Caco-2 (cell line): ENCODE results near the gene TRAF1. TPM values are rescaled to one million over a fixed set of nuclear protein-coding genes. Genes with fewer than 3 reads are reported as not detected.

ENCODE experiments used
- BruUV-seq: library from RNA; stranded (reverse); fragments of 400-500 nt; replicated peaks from 2 replicates; lab custom pipeline; 2021; lab: Mats Ljungman, UMichigan
- CTCF ChIA-PET: fragments of 300-600 bp; sonication (Branson Sonifier 250); formaldehyde crosslinking; loops from one replicate; lab custom pipeline; 2022; ENCODE audit warnings: antibody characterized with exemption; lab: Charles Lee
- POLR2A ChIA-PET: fragments of 300-600 bp; sonication (Branson Sonifier 250); formaldehyde crosslinking; loops from one replicate; lab custom pipeline; 2022; ENCODE audit warnings: antibody characterized with exemption; lab: Charles Lee
- DNase-seq, 2 experiments: peaks; one replicate each; pipeline versions ENCODE4 v3.0.0 to v3.0.0-alpha.2; 2020 to 2022
- H3K27me3 ChIP-seq: replicated peaks from 2 replicates; pipeline ENCODE4 v1.6.0; 2011; ENCODE audit warnings: low read length; ENCODE audit not compliant: control insufficient read depth, insufficient read depth
- H3K36me3 ChIP-seq: 2 replicates; pipeline ENCODE4 v1.5.1; 2011; ENCODE audit warnings: low read length; ENCODE audit not compliant: control insufficient read depth, insufficient read depth
- H3K4me1 ChIP-seq: fragments of 250-450 bp; sonication (Bioruptor Pico); 2 replicates; pipeline ENCODE4 v1.5.1; 2020; ENCODE audit warnings: mild to moderate bottlenecking
- H3K4me3 ChIP-seq: 2 replicates; pipeline ENCODE4 v1.5.1; 2011; ENCODE audit warnings: low read depth, mild to moderate bottlenecking, control low read depth, low read length
- H3K9me3 ChIP-seq: fragments of 250-450 bp; sonication (Bioruptor Pico); 2 replicates; pipeline ENCODE4 v1.5.1; 2020; ENCODE audit warnings: mild to moderate bottlenecking, moderate library complexity
- H3K27ac Mint-ChIP-seq: one replicate; pipeline ENCODE4 v1.8.0; 2022; ENCODE audit warnings: mixed read lengths; ENCODE audit not compliant: unreplicated experiment
- H3K27me3 Mint-ChIP-seq: one replicate; pipeline ENCODE4 v1.8.0; 2022; ENCODE audit warnings: mixed read lengths; ENCODE audit not compliant: insufficient read depth, unreplicated experiment
- H3K36me3 Mint-ChIP-seq: one replicate; pipeline ENCODE4 v1.8.0; 2022; ENCODE audit warnings: mild to moderate bottlenecking, mixed read lengths; ENCODE audit not compliant: insufficient read depth, unreplicated experiment
- H3K4me1 Mint-ChIP-seq: one replicate; pipeline ENCODE4 v1.8.0; 2022; ENCODE audit warnings: low read depth, mixed read lengths; ENCODE audit not compliant: unreplicated experiment
- H3K4me3 Mint-ChIP-seq: one replicate; pipeline ENCODE4 v1.8.0; 2022; ENCODE audit warnings: mild to moderate bottlenecking, moderate library complexity, mixed read lengths; ENCODE audit not compliant: unreplicated experiment
- H3K9me3 Mint-ChIP-seq: one replicate; pipeline ENCODE4 v1.8.0; 2022; ENCODE audit warnings: mixed read lengths; ENCODE audit not compliant: unreplicated experiment
- intact Hi-C: fragments of 100-400 bp; cut with micrococcal nuclease; formaldehyde crosslinking; loops from one replicate; pipeline ENCODE4 v1.10.0; 2022; ENCODE audit not compliant: unreplicated experiment
- total RNA-seq: library from RNA; stranded (reverse); gene quantifications from 2 replicates; pipeline ENCODE4 v1.2.3, GENCODE V29; 2022
- TF ChIP-seq, protein P1 (sequence below), 2 experiments: fragments of 200-600 bp in 1 of 2; IDR thresholded peaks; 1 replicate in 1 of 2; 2 replicates in 1 of 2; pipeline versions ENCODE4 v1.5.1 to v1.8.0; 2011 to 2022; ENCODE audit warnings: antibody characterized with exemption in 1 of 2, control low read depth in 1 of 2, inconsistent platforms in 1 of 2, low read depth in 1 of 2, low read length in 1 of 2, mild to moderate bottlenecking in 1 of 2, moderate library complexity in 1 of 2; ENCODE audit not compliant: insufficient read depth in 1 of 2, severe bottlenecking in 1 of 2, unreplicated experiment in 1 of 2

TRAF1 gene
- total RNA-seq, 1 experiment from 2014 or later: 1.1 TPM

DNA sequence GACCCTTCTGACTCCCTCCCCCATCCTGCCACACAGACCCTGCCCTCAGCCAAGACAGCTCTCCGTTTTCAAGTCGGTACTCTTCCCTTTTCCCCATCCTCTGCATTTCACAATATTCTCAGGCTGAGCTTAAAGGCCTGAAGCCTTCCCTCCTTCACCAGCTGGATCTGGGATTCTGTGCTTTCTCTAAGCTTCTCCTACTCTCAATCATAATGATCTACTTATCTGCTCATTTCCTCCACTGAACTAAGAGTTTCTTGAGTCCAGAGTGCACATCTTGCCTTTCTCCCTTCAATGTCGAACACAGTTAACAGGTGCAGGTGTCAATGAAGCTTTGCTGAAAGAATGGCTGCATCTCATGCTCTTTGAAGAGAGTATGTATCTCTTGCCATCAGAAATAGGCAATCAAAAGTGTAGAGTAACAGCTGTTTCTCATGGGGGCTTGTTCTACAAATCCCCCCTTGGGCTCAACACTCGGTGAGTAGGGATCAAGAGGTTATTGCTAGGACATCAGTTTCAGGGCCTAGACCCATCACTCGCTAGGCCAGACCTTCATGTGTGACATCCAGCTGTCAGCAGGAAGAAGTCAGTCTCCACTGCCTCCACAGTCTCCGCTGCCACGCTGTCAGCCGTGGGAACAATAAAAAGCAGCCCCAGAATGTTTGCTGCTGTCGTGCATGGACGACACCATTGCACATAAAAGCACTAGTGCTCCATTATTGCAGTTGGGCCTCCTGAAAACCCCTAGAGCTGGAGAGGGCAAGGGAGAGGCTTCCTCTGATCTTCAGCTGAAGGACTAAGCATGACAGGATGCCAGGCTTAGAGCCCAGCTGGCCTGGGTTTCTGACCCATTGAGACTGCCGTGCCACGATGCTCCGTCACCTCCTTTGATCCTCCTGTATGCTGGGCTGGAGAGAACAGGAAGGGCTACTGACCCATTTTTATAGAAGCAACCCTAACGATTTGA, 23.7 kb downstream of the TRAF1 start:
- no peak overlapping the region for H3K4me3 ChIP-seq
- no peaks in the 10 kb centered on the region for H3K36me3 ChIP-seq
- no peaks in the 10 kb centered on the region; the same call in 1 of the 2 replicates for H3K27me3 ChIP-seq
- no peaks in the 10 kb centered on the region for H3K9me3 Mint-ChIP-seq
- no peak for DNase-seq
- peaks cover 2% of the 10 kb centered on the region for H3K27me3 Mint-ChIP-seq
- TF ChIP-seq, protein P1, sequence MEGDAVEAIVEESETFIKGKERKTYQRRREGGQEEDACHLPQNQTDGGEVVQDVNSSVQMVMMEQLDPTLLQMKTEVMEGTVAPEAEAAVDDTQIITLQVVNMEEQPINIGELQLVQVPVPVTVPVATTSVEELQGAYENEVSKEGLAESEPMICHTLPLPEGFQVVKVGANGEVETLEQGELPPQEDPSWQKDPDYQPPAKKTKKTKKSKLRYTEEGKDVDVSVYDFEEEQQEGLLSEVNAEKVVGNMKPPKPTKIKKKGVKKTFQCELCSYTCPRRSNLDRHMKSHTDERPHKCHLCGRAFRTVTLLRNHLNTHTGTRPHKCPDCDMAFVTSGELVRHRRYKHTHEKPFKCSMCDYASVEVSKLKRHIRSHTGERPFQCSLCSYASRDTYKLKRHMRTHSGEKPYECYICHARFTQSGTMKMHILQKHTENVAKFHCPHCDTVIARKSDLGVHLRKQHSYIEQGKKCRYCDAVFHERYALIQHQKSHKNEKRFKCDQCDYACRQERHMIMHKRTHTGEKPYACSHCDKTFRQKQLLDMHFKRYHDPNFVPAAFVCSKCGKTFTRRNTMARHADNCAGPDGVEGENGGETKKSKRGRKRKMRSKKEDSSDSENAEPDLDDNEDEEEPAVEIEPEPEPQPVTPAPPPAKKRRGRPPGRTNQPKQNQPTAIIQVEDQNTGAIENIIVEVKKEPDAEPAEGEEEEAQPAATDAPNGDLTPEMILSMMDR (IDR thresholded peaks at IDR 0.05; ENCODE audit: insufficient read depth in 1 of 2, low read depth in 1 of 2, low read length in 1 of 2, severe bottlenecking in 1 of 2, unreplicated experiment in 1 of 2): no peak
- CTCF ChIA-PET: no interaction called here
- no peak overlapping the region for H3K4me3 Mint-ChIP-seq
- H3K4me1 Mint-ChIP-seq: no peaks in the 10 kb centered on the region
- BruUV-seq: no TSS peak
- POLR2A ChIA-PET: no interaction called here
- no peaks in the 10 kb centered on the region for H3K9me3 ChIP-seq
- no peaks in the 10 kb centered on the region for H3K4me1 ChIP-seq
- H3K36me3 Mint-ChIP-seq: no peaks in the 10 kb centered on the region
- no peak overlapping the region for H3K27ac Mint-ChIP-seq
- intact Hi-C loops: no loop called here

DNA sequence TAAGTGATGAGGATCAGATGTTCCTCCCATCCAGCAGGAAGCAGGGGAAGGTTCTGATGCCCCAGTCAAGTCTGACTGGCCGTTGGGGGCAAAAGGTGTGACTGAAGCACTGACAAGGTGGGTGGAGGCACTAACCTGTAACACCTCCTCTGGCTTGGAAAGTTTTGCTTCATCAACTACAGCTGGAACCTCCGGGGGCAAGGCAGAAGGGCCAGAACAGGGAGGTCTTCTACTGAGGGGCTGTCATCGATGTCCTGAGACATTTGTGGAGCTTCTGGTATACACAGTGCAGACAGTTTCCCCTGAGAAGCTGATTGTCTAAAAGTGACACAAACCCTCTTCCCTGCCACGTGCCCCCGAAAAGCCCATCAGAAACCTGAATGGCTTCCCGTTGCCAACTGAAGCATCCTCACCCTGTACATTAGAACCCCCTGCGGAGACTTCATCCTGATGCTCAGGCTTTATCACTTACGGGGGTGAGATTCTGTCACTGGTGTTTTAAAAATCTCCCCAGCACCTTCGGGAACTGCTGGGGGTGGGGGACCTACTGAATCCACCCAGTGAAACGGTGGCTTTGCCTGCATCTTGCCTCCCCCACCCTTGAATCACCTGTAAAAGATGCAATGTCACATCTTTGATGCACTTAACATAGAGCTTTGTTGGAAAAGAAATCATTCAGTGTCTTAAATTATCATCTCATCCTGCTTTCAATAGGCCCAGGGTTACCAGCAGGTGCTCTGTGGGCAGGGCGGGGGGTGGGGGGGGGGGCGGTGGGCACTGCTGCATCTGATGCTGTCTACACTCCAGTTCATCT, 24.6 kb downstream of the TRAF1 start:
- ChIA-PET POLR2A (no interaction called here), CTCF (no interaction called here)
- H3K4me1 ChIP-seq: no peaks in the 10 kb centered on the region
- BruUV-seq: no TSS peak
- no peak for DNase-seq
- Mint-ChIP-seq H3K4me1 (no peaks in the 10 kb centered on the region), H3K9me3 (no peaks in the 10 kb centered on the region), H3K4me3 (no peak overlapping the region), H3K36me3 (no peaks in the 10 kb centered on the region), H3K27ac (no peak overlapping the region), H3K27me3 (peaks cover 2% of the 10 kb centered on the region)
- H3K4me3 ChIP-seq: no peak overlapping the region
- no peaks in the 10 kb centered on the region for H3K36me3 ChIP-seq
- TF ChIP-seq, protein P1 (IDR thresholded peaks at IDR 0.05; ENCODE audit: insufficient read depth in 1 of 2, low read depth in 1 of 2, low read length in 1 of 2, severe bottlenecking in 1 of 2, unreplicated experiment in 1 of 2): no peak
- no peaks in the 10 kb centered on the region; the same call in 1 of the 2 replicates for H3K27me3 ChIP-seq
- no peaks in the 10 kb centered on the region for H3K9me3 ChIP-seq
- intact Hi-C loops: no loop called here

DNA sequence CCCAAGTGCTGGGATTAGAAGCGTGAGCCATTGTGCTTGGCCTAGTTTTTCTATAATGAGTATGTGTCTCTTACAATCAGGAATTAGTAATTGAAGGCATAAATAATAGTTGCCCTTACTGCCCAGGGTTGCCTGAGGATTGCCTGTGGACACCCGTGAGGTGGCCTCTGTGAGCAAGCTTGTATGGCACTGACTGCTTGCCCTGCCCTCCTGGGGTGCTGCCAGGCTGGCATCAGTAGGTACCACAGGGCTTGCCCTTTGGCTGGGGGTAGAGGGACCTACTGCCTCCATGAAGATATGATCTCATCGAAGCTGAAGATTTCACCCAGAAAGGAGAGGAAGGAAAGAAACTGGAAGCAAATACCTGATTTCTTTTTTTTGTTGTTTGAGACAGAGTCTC, 25.8 kb downstream of the TRAF1 start:
- no TSS peak for BruUV-seq
- ChIA-PET POLR2A (no interaction called here), CTCF (no interaction called here)
- H3K27me3 ChIP-seq: no peaks in the 10 kb centered on the region; the same call in 1 of the 2 replicates
- TF ChIP-seq, protein P1 (IDR thresholded peaks at IDR 0.05; ENCODE audit: insufficient read depth in 1 of 2, low read depth in 1 of 2, low read length in 1 of 2, severe bottlenecking in 1 of 2, unreplicated experiment in 1 of 2): no peak
- no peak overlapping the region for H3K4me3 ChIP-seq
- H3K4me1 ChIP-seq: no peaks in the 10 kb centered on the region
- H3K9me3 ChIP-seq: no peaks in the 10 kb centered on the region
- H3K4me1 Mint-ChIP-seq: no peaks in the 10 kb centered on the region
- no peak overlapping the region for H3K27ac Mint-ChIP-seq
- intact Hi-C loops: no loop called here
- no peaks in the 10 kb centered on the region for H3K36me3 ChIP-seq
- peaks cover 2% of the 10 kb centered on the region for H3K27me3 Mint-ChIP-seq
- H3K36me3 Mint-ChIP-seq: no peaks in the 10 kb centered on the region
- H3K4me3 Mint-ChIP-seq: no peak overlapping the region
- DNase-seq: no peak
- no peaks in the 10 kb centered on the region for H3K9me3 Mint-ChIP-seq
